OCI-M1 (cell line): ENCODE results near the gene PLCB3.
A peak's percentile ranks its signal among the peaks of the same experiment; 100 is the strongest.

Source experiments
- DNase-seq: peaks from one replicate; lab custom pipeline; 2025; lab: John Stamatoyannopoulos, UW

PLCB3 gene

DNA sequence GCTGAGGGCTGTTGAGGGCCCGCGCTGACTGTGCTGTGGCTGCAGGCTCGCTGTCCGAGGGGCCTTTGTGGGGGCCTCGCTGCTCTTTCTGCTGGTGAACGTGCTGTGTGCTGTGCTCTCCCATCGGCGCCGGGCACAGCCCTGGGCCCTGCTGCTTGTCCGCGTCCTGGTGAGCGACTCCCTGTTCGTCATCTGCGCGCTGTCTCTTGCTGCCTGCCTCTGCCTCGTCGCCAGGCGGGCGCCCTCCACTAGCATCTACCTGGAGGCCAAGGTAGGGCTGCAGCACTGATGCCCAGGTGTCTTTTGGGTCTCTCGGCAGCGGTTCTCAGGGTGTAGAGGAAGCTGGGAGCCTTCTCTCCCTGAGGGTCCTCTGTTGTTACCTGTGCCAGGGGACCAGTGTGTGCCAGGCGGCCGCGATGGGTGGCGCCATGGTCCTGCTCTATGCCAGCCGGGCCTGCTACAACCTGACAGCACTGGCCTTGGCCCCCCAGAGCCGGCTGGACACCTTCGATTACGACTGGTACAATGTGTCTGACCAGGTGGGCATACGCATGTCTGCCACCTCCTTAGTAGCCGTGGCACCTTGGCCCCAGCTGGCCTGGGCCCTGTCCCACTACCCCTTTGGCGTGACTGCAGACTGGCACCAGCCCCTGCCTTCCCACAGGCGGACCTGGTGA is 36.5 kb downstream of the PLCB3 start:
- DNase-seq = no peak

DNA sequence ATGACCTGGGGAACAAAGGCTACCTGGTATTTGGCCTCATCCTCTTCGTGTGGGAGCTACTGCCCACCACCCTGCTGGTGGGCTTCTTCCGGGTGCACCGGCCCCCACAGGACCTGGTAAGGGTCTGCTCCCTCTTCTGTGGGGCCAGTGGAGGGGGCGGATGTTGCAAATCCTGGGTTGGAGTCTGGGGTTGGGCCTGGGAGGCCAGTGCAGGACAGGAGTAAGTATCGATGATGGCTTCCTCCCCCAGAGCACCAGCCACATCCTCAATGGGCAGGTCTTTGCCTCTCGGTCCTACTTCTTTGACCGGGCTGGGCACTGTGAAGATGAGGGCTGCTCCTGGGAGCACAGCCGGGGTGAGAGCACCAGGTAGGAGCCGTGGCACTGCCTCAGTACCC is 37.0 kb downstream of the PLCB3 start:
- no peak for DNase-seq

DNA sequence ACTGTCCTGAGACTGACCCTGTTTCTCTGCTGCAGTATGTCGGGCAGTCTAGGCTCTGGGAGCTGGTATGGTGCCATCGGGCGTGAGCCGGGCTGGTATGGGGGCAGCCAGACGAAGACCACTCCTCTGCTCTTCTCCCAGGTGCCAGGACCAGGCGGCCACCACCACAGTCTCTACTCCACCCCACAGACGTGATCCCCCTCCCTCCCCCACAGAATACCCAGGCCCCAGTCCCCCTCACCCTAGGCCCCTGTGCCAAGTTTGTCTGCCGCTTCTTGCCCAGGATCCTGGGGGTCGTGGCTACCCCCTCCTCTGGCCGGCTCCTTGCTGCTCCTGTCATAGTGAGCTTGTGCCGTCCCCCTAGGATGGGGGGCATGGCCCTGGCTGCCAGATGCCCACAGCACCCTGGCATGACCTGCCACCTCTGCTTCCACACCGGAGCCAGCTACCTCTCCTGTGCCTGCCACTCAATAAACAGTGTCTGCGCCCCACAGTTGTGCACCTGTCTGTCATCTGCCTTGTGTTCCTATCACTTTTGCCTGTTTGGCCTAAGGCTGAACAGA is 37.8 kb downstream of the PLCB3 start:
- no peak for DNase-seq

DNA sequence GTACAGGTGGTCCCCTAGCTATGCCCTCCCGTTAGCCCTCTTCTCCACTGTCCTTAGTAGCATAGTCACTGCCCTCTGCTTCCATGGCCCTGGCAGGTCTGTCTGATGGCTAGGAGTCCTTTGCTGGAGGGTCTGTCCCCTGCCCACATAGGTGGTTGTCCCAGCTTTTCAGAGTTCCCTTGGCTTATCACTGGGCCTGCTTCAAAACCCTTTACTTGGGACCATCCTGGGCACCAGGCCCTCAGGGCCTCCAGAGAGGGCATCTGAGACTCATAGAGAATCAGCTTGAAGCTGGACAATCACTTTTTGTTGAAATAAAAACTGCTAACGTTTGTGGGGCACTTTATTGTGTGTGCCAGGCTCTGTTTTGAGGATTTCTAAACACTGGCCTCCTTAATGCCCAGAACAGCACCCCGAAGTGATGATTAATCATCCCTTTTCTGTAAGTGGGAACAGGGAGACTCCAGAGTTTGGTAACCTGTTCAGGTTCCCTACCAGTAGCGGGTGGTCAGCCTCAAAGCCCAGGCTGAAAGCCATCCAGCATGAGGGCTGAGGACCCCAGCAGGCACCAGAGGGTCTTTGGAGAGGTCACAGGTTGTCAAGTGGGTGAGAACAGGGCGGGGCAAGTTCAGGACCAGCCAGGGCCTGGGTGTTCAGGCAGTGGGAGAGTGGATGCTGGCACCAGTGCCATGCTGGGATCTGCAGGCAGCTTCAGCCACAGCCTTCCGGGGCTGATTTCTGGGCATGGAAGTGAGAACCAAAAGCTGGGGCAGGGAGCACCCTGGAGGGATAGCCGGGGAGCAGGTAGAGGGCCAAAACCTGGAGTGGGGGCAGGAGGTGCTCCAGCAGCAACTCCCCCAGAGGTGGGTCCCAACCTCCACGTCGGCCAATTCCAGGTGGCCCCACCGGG is 39.3 kb downstream of the PLCB3 start:
- DNase-seq = no peak

DNA sequence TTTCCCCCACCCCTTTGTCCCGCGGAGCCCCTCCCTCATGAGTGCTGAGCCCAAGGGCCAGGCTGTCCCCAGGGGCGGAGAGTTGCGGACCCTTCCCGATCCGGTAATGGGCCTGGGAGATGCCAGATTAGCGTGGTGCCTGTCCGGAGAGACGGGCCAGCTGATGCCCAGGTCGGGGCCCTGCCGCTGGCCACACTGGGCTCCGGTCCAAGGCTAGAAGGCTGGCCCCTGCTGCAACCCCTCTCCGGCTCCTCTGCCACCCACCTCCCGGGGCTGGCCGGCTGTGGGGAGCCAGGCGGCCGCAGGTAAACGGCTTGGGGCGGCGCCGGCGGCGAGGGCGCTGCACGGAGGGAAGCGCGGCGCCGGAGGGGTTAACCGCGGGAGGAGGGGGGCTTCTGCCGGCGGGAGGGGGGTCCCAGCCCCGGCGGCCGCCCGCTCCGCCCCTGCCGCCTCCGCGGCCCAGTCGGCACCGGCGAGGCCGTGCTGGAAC is 40.0 kb downstream of the PLCB3 start, which contains the start of gene KCNK4:
Gene KCNK4 (plus strand): TSS at position 41 of the 490 bp plus-strand sequence. CDS start 1,717 bp downstream, outside the sequence.
- no peak for DNase-seq

DNA sequence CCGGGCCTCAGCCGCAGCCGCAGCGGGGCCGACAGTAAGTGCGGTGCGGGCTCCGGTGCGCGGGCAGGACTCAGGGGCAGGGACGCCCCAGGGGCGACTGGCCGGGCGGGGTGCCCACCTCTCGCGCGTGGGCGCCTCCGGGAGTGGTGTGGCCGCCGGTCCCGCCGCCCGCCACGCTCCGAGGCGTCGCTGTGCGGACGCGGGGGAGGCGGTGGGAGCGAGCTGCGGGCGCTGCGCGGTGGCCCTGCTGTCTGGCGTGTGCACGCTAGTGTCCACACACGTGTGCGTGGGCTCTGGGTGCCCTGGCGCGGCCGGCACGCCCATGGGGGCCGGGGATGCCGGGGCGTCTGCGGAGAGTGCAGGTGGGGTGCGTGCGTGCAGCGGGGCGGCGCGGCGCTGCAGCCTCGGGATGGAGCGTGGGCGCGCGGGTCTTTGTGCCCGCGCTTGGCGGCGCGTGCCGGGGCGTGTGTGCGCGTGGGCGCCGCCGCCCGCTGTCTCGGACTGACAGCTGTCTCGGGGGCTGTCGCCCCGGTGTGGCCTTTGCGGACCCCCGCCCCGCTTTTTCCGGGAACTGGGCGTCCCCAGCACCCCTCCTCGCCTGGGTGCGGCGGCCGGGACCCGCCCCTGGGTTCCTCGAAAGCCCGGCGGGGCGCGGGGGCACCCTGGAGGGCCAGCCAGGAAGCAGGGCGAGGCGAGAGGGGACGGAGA is 40.6 kb downstream of the PLCB3 start:
- no peak for DNase-seq

DNA sequence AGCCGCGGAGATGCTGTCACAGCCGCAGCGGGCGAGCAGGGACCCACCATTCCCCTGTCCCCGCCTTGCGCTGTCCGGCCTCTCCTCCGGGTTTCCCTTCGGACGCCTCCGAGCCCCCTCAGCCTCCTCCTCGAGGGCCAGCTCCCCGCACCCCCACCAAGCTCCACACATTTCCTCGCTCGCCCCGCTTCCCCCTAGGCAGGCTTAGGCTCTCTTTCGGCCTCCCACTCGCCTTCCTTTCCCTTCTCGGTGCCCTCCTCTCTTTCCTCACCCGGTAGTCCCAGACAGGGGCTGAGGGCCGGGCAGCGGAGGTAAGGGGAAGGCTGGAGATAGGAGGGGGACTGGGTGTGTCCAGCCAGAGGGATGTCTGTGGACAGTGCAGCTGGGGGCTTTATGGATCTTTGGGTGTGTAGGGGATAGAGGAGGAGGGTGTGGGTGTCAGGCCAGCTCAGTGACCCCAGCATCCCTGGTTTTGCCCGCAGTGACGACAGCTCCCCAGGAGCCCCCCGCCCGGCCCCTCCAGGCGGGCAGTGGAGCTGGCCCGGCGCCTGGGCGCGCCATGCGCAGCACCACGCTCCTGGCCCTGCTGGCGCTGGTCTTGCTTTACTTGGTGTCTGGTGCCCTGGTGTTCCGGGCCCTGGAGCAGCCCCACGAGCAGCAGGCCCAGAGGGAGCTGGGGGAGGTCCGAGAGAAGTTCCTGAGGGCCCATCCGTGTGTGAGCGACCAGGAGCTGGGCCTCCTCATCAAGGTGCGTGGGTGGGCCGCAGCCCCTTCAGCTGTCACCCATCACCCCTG is 41.3 kb downstream of the PLCB3 start:
- no peak for DNase-seq

DNA sequence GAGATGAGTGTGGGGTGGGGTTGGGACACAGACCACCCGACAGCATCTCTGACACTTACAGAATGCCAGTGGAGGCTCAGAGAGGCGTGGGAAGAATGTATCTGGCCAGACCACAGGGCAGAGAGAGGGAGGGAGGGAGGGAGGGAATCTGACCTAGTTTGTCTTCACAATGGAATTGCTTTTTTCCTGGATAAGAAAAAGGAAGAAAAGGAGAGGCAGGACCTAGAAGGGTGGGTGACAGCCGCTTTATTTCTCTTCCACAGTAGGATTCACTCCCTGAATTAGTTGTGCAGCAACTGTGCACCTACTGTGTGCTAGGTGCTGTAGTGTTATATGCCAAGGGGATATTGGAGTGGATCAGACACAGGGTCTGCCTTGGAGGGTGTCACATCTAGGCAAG is 43.4 kb downstream of the PLCB3 start:
- DNase-seq = no peak

DNA sequence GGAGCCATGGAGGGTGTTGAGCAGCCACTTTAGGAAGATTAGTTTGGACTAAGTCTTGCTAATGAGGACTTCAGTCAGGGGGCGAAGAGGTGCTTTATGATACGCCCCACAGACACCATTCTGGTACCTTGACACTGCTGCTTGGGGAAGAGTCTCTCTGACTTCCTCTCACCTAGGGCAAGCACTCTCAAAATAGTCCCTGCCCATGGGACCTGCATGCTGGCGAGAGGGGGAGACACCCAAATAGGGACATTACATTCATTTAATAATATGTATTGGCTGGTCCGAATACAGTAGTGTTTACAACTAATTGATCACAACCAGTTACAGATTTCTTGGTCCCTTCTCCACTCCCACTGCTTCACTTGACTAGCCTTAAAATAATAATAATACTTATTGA is 44.4 kb downstream of the PLCB3 start:
- DNase-seq = no peak

DNA sequence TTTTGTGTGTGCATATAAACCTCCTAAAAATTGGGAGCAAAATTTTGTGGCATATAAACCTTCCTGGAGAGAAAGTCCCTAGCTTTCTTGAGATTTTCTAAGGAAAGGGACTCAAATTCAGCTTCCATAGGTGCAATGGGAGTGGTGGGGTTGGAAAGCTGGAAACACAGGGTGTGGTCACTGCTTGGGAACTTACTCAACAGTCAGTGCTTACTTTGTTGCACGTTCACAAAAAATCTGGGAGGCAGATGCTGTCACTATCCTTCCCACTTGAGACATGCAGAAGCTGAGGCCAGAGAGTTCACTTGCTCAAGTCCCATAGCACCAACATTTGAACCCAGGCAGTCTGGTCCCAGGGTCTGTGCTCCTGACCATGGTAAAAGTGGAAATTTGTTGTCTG is 44.9 kb downstream of the PLCB3 start:
- DNase-seq = no peak

DNA sequence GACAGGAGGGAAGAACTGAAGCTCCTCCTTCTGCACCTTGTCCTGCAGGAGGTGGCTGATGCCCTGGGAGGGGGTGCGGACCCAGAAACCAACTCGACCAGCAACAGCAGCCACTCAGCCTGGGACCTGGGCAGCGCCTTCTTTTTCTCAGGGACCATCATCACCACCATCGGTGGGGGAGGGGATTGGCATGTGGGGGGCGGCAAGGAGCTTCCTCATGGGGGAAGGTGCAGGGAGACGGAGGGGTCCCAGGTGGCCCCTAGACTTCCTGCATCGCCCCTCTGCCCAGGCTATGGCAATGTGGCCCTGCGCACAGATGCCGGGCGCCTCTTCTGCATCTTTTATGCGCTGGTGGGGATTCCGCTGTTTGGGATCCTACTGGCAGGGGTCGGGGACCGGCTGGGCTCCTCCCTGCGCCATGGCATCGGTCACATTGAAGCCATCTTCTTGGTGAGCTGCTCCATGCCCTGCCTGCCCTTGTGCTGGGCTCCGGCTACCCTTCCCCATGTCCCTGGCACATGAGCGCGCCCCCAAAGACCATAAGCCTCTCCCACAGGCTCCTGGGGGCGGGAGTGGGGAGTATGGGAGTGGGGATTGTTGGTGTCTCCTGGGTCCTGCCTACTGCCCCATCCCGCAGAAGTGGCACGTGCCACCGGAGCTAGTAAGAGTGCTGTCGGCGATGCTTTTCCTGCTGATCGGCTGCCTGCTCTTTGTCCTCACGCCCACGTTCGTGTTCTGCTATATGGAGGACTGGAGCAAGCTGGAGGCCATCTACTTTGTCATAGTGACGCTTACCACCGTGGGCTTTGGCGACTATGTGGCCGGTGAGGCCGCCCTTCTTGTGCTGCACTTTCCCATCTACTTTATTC is 45.7 kb downstream of the PLCB3 start:
- DNase-seq = no peak

DNA sequence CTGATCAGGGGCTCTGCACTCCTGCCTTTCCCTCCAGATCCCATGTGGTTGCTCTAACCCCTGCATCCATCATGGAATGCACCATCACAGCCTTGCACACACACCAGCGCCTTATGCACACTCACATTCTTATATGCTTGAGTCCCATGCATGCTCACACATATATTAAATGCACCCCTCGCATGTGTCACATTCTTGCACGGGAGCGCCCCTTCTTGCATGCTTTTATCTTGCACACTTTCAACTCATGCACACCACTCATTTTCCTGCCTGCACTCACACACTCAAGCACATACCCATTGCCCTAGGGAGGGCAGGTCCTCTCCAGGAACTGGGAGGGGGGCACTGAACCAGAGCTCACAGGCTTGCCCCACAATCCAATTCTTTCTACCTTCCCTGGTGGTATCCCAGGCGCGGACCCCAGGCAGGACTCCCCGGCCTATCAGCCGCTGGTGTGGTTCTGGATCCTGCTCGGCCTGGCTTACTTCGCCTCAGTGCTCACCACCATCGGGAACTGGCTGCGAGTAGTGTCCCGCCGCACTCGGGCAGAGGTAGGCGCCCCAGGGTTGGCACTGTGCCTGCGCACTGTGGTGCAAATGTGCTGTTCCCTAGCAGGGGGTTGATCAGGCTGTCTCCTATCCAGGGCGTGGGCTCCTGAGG is 46.5 kb downstream of the PLCB3 start:
- no peak for DNase-seq

DNA sequence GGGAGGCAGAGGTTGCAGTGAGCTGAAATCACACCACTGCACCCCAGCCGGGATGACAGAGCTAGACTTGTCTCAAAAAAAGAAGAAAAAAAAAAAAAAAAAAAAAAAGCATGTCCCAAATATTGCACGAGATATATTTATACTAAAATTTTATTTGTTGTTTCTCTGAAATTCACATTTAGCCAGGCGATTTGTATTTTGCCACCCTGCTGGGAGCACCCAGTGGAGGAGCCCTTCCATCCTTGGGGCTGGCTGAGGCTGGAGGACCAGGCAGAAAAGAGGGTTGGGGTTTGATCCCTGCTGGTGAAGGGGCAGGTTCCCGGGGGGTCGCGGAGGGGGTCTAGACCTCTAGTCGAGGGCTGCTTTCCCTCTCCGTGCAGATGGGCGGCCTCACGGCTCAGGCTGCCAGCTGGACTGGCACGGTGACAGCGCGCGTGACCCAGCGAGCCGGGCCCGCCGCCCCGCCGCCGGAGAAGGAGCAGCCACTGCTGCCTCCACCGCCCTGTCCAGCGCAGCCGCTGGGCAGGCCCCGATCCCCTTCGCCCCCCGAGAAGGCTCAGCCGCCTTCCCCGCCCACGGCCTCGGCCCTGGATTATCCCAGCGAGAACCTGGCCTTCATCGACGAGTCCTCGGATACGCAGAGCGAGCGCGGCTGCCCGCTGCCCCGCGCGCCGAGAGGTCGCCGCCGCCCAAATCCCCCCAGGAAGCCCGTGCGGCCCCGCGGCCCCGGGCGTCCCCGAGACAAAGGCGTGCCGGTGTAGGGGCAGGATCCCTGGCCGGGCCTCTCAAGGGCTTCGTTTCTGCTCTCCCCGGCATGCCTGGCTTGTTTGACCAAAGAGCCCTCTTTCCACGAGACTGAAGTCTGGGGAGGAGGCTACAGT is 47.9 kb downstream of the PLCB3 start:
- no peak for DNase-seq

DNA sequence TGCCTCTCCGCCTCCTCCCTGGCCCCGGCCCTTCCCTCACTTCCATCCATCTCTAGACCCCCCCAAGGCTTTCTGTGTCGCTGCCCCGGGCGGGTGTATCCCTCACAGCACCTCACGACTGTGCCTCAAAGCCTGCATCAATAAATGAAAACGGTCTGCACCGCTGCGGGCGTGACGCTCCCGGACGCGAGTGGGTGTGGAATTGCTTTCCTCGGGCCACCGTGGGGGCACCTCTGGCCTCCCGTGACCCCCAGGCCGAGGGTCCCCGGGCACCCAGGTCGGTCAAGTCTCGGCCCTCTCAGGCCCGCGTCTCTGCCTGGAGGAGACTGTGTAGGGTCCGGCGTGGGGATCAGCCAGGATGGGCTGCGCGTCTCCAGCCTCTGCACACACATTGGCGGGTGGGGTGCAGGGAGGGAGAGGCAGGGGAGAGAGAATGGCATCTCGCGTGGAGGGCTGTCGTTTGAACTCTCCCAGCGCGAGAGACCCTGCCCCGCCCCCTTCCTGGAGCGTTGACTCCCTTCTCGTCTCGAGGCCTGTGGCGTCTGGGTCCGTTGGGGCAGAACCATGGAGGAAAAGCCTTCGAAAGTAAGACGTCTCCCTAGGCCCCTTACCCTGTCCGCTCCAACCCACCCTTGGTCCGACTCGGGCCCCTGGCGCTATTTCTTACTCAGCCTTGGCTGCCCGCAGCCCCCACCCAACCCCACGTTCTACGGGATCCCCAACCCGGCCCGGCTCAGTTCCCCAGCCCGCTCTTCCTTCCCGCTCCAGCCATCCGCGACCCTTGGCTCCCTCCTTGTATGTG is 48.7 kb downstream of the PLCB3 start, which contains the start of gene CATSPERZ:
Gene CATSPERZ (plus strand): TSS at position 512 of the 802 bp plus-strand sequence. CDS start 53 bp downstream, at position 565.
- DNase-seq = no peak

DNA sequence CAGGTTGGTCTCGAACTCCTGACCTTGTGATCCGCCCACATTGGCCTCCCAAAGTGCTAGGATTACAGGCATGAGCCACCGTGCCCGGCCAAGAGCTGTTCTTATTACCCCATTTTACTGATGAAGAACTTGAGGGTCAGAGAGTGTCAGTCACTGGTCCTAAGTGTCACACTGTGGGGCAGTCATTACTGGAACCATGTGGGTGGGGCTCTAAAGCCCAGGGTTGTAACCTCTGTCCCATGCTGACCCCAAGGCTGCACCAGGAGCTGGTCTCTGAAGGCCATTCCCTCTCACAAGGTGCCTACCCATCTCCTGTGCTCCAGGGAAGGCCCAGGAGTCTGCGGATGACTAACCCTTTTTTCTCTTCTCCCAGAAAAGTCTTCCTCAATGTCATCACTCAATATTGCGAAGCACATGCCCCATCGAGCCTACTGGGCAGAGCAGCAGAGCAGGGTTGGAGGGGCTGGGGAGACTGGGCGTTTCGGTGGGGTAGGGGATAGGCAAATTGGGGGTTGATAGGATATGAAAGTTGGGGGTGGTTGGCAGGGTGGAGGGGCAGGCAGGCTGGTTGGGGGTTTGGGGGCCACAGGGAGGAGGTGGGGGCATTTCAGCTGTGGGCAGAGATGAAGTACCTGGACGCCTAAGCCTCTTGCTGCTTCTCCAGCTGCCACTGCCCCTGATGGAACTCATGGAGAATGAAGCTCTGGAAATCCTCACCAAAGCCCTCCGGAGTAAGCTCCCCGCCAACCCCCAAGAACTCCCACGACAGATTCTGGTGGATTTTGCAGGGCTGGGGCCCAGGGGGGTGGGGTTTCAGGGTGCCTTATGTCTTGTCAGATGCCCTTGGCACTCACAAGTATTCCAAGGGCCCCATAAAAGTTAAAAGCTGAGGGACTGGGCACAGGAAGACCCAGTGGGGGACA is 52.0 kb downstream of the PLCB3 start:
- DNase-seq = peak; percentile 7

DNA sequence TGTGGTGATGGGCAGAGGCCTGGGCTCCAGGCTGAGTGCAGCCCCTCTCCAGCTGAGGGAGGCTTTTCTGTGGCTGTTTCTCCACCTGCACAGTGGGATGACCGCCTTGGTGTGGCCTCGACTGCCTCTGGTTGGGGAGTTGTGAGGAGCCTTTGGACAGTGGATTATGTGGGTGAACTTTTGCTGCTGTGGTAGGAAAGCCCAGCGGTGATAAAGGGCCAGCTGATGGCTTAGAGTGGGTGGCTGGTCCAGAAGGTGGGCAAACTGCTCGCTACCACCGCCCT is 52.6 kb downstream of the PLCB3 start:
- DNase-seq = no peak
